GM19467 (cell line): ENCODE results near the gene MAP6D1.

Experiments
- ATAC-seq: cut with Tn5 transposase; IDR thresholded peaks from one replicate; pipeline ENCODE4 v1.9.1; 2021; ENCODE audit warnings: mild to moderate bottlenecking, moderate library complexity; ENCODE audit not compliant: unreplicated experiment

MAP6D1 gene

DNA sequence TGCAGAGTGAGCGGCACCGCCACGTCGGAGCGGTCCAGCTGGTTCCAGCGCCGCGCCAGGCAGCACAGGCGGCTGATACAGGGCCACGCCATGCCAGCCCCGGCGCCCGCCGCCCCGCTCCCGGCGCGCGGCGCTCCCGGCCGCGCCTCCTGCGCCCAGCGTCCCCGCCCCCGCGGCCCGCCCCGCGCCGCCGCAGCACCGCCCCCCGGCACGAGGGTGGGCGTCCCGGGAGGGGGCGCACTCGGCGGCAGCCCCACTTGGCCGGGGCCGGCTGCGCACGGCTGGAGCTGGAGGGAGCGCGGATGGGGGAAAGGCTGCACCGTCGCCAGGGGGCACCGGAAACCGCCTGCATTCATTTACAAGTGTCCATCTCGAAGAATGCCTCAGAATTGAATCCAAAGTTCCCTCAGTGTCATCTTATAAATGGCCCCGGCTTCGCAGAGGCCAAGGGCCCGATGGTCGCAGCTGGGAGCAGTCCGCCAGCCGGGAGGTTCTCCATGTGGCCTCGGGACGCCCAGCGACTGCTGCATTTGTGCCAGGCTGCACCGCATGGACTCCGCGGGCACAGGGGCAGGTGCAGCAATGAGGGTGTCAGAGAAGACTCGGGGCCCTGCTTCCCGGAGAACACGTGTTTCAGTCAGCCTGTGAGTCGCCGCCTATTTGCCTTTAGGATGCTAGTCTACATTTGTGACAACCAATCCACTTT, at the start of gene MAP6D1:
Gene MAP6D1, minus strand, starts transcription at position 122 of the 706 bp plus-strand sequence. Its CDS starts 30 bp downstream, at position 92.
- ATAC-seq, result peak; percentile 66

DNA sequence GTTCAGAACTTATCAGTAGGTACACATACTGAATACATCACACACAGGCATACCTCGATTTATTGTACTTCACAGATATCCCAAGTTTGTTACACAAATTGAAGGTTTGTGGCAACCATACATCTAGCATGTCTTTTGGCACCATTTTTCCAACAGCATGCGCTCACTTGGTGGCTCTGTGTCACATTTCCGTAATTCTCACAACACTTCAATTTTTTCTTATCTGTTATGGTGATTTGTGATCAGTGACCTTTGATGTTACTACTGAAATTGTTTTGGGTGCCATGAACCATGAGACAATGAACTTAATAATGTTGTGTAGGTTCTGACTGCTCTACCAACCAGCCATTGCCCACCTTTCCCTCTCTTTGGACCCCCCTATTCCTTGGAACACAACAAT, 48.5 kb upstream of the MAP6D1 start:
- no peak for ATAC-seq

DNA sequence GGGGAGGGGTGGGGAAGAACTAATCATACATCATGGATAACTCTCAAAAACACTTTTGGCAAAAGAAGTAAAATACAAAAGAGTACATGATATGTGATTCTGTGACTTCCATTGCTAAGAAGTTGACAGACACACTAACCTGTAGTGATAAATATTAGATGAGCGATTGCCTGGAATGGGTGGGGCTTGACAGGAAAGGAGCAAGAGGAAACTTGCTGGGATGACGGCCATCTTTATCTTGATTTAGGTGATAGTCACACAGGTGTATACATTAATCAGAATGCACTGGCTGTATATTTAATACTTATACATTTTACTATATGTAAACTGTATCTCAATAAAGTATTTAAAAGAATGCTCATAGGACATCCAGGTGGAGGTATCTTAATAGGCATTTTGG, 46.2 kb upstream of the MAP6D1 start:
- no peak for ATAC-seq

DNA sequence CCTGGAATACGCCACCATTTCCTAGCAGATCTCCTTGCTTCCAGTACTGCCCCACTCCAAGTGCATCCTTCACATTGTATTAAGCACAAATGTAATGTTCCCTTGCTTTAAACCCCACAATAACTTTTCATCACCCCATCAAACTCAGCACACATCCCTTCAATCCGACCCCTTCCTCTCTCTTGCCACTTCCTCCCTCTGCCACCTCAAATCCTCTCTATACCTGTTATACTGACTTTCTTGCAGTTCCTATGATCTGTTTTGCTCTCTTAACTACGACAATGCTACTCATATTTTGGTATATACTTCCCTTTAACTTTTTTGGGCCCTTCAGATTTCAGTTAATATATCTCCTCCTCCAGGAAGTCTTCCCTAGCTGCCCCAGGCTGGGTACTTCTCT, 45.2 kb upstream of the MAP6D1 start:
- no peak for ATAC-seq

DNA sequence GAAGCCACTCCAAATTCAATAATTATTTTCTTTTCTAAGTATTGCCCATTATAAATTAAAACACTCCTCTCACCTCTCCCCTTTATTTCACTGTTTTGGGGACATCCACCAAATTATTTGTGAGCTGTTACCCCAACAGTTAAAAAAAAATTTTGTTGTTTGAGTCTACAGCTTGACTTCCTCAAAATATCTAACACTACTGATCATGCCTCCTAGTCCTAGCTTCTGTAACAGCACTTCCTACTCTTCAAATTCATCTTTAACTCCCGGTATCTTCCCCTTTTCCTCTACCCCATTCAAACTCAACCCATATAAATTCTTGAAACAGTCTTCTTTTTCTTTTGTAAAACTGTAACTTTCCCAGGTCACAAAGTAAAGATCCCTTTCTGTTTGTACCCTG, 43.4 kb upstream of the MAP6D1 start:
- no peak for ATAC-seq

DNA sequence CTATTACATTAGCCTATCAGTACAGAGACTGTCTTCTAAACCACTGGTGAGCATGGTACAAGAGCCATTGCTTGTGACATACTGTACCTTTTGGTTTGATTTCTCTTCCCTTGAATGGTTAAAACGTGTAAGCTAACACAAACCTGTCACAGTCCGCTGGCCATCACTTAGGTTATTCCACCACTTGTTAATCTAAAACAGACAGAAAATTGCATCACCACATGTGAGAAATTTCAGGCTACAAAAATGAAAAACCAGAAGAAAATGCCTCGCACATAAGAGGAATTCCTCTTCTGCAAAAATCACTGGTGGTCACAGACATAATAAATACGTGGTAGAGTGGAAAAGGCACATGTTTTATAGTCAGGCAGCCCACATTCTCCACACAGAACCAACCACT, 37.2 kb upstream of the MAP6D1 start:
- no peak for ATAC-seq

DNA sequence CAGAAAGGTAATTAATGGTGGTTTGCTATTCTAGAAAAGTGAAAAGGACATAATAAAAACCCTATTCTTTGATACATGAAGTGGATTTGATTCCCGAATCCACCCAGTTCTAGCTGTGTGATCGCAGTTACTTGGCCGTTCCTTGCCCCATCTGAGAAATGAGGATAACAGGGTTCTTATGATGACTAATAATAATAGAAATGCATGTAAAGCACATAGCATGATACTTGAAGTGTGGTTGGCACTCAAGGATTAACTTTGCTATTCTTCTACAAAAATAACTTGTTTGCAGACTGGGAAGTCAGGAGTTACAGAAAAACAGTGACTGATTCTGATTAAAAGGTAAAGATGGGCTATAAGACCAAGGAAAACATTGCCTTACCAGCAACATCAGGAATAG, 32.5 kb upstream of the MAP6D1 start:
- ATAC-seq, result no peak

DNA sequence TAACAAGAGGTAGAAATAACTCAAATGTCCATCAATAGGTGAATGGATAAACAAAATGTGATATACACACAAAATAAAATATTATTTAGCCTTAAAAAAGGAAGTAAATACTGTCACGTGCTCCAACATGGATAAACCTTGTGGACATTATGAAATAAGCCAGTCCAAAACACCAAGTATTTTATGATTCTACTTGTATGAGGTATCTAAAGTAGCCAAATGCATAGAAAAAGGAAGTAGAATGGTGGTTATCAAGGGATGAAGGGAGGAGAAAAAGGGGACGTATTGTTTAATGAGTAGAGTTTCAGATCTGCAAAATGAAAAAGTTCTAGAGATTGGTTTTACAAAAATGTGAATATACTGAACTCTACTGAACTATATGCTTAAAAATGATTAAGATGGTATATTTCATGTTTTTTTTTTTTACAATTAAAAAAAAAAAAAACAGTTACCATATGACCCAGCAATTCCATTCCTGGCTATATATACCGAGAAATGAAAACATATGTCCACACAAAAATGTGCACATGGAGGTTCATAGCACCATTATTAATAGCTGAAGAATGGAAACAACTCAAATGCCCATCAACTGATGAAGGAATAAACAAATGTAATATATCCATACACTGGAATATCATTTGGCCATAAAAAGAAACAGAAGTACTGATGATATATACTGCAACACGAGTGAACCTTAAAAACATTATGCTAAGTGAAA, 29.1 kb upstream of the MAP6D1 start:
- no peak for ATAC-seq

DNA sequence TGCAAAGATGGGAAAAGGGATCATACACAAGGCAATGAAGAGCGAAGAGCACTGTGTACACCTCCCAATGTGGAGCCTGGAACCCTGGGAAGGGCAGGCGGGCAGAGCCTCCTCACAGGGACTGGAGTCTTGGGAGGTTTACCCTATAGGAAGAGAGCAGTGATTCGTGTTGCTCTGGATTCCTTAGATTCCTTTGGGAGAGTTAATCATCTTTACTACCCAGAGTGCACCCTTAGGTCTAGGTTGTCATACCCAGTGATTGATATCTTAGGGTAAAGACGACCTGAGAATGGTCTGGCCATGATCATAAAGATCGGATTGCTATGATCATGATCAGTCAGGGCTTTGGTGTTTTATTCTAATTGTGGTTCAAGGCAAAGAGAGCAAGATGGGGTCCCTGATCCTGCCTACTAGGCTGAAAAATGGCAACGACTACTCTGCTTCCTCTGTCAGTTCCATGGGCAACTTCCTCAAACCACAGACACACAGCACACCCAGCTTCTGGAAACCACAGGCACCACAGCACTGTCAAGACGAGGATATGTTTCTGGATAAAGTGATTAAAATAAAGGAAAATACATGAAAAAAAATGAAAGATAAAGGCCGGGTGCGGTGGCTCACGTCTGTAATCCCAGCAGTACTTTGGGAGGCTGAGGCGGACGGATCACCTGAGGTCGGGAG, 20.4 kb upstream of the MAP6D1 start:
- ATAC-seq, result no peak

DNA sequence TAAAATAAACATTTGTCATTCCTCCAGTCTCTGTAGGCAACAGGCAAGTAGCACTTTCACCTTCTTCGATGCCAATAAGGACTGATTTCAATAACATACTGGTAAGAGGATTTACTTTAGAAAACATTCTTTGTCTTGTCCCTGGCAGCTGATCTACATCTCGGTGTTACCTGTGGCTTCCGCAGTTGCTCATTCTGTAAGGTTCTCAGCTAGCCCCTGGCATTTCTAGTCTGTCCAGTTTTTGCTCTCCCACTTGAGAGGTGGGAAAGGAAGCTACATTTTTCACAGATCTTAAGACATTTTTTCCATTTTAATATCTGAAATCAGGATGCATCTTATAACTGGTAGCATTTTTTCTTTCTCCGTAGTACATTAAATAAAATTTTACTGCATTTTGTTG, 19.7 kb upstream of the MAP6D1 start:
- no peak for ATAC-seq

DNA sequence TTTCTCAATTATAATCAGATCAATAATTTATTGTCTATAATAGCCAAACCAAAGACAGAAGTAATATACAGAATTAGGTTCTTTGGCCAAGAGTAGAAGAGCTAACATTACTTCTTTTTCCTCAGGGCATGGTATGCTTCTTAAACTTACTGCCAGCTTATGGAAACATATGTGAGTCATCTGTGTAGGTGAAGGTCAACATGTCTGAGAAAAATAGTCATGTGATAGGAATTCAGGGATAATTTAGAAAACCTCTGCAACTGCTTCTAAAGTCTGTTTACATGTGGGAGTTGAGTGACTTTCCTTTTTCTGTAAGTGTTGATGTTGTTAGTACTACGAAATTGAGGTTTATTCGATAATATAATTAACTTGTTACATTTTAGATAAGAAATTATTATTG, 19.2 kb upstream of the MAP6D1 start:
- ATAC-seq, result no peak

DNA sequence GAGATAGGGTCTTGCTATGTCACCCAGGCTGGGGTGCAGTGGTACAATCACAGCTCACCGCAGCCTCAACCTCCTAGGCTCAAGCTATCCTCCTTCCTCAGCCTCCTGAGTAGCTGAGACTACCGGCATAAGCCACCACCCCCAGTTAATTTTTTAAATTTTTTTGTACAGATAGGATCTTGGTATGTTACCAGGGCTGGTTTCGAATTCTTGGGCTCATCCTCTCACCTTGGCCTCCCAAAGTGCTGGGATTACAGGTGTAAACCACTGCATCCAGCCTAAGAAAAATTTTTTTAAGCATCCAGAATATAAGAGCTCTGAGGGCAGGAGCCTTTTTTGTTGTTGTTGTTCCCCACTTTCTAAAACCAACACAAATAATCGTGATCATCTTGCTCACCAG, 14.4 kb upstream of the MAP6D1 start:
- ATAC-seq, result no peak

DNA sequence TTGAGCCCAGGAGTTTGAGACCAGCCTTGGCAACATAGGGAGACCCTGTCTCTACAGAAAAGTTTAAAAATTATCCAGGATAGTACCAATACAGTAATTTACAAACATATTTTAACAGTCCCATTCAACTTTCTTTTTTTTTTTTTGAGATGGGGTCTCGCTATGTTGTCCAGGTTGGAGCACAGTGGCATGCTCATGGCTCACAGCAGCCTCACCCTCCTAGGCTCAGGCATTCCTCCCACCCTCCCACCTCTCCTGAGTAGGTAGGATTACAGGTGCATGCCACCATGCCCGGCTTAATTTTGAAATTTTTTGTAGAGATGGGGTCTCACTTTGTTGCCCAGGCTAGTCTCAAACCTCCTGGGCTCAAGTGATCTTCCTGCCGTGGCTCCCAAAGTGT, 12.5 kb upstream of the MAP6D1 start:
- ATAC-seq, result no peak

DNA sequence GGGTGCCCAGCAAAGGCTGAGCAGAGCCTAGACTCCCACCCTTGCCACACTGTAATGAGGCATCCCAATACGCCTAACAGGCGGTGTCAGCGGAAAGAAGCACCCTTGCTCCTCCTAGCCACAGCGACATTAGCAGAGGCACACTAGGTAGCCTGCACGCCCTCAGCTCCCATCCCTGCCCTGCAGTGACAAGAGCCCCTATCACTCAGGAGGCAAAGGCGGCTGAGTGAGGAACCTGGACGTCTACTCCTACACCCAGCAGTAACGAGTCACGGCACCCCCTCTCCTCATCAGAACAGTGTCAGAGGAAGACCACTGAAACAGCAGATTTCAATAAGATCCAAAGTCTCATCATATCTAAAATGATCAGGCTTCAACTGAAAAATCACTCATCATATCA, 12.0 kb upstream of the MAP6D1 start:
- ATAC-seq, result no peak

DNA sequence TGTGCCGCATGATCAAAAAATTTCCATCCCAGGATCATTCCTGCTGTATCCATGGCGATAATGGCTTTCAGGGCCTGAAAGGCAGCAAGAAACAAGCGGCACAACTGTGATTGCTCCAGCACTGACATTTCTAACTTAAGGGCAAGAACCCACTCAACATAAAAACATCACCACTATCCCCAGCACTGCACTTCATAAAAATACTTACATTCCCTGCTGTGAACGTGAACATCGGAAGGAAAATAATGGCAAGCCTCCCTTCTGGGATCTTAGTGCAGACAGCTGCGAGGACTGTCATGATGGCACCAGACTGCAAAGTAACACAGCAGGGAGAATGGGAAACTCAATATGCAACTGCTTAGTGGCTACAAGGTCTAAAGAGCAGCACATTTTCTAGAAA, 8.1 kb upstream of the MAP6D1 start:
- ATAC-seq, result no peak

DNA sequence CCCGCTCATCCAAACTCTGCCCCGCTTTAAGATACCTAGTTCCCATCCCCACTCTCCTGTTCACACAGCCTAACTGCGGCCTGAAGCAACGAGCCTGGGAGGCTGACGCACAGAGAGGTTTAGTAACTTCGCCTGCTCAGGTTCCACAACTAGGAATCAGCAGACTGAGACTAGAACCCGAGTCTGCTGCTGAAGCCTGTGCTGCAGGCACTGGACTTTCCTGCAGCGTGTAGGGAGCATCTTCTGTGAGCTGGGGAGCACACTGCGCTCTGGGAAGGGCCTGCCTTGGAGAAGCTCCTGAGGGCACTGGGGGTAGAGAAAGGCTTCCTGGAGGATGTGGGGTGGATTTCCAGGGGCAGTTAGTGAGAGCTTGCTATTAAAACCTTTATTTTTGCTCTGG, 4.8 kb upstream of the MAP6D1 start:
- ATAC-seq, result no peak

DNA sequence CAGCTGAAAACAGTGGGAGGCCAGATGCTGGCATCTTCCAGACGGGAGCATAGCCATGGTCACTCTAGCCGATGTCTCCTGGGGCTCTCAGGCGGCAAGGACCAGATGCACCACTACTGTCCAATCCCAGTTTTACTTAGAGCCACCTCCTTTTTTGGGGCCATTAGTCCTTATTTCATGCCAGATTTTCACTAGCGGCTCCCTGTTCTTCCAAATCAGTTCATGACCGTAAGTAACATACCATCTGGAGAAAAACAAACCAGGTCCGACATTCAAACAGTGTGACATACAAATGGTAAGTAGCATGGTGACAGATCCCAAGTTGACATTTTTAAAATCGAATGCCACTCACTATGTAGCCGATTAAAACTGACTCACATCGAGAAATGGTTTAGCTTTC, 4.1 kb upstream of the MAP6D1 start:
- ATAC-seq, result no peak

DNA sequence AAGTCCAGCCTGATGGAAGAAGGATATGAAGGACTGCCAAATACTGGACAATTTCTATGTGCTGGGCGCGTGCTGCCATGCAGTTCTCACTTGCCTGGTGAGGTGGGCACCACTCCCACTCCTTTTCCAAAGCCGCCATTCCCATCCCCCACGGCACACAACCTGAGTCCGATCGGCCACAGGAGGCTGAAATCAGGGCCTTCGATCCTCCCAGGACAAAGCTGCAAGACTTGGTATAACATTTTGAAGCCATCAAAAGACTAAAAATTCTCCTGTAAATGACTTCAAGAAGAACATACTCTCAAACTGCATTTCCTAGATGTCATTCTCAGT, 3.1 kb upstream of the MAP6D1 start:
- ATAC-seq, result no peak

DNA sequence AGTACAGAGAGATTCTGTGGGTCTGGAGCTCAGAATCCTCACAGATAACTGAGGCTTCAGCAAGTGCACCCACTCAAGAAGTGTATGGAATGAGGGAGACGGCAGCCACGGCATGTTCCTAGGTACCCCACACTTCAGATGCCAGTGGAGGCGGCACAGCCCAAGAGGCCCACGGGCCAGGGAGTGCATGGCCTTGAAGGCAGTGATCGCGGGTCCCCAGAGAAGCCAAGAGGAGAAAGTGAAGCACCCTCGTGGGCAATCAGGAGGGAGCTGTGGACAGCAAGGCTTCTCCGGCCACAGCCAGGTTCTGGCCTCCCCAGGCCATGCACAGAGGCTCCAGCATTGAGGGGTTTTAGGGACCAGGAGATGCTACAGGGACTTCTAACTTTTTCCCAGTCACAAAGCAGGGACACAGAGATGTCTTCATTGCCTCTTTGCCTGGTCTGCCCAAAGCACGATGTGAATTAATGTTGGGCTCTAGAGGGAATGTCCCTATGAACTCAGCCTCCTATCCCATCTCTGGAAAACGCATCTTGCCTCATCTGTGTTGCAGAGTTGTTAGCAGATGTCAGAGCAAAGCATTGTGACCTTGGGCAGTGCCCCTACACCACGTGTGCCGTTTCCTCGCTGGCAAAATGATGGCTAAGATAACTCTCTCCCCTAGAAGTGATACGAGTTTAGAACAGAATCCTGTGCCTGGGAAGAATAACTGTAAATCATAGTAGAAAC, 2.6 kb upstream of the MAP6D1 start:
- ATAC-seq, result no peak

DNA sequence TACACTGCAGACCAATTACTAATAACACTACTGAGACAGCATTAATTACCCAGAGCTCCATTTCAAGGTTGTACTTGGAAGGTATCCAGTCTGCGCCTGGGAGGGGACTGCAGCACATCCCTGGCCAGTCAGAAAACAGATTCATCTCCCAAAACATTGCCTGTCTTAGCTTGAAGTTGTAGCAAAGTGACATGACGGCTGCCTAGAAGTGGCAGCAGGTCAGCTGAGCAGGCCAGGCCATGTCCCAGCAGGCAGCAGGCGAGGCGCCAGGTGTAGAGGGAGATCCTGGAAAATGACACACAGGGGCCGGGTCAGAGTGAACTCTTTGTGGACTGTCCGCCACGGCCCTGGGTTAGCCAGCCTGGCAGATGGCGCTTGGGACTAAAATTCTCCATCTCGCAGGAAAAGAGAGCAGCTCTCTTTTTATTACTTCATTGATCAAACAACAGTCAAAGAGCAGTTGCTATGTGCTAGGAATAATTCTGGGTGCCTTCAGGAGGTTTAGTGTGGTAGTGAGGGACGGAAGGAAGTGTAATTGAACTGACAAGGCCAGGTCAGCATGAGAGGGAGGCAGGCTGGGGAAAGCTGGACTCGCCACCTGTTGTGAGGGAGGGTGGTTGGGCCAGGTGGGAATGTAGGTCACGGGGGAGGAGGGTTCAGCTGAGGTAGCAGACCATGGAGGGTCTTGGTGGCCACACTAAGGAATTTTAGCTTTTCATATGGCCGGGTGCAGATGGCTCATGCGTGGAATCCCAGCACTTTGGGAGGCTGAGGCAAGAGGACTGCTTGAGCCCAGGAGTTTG, 1.3 kb upstream of the MAP6D1 start:
- no peak for ATAC-seq
